Stimulated activated CD4-positive, alpha-beta T cell treated with anti-CD3 and anti-CD28 coated beads, Interleukin-12 subunit alpha, Interleukin-12 subunit beta, amount 100 ng/mL, for 48 hours (primary cell): Measurements from ENCODE around the gene ARL15.

Source experiments
- DNase-seq, 3 donors: peaks; one replicate each; pipeline ENCODE4 v3.0.0-alpha.2; 2020; ENCODE audit warnings: low read depth in 2 of 3, low spot score in 1 of 3

The ARL15 gene

DNA sequence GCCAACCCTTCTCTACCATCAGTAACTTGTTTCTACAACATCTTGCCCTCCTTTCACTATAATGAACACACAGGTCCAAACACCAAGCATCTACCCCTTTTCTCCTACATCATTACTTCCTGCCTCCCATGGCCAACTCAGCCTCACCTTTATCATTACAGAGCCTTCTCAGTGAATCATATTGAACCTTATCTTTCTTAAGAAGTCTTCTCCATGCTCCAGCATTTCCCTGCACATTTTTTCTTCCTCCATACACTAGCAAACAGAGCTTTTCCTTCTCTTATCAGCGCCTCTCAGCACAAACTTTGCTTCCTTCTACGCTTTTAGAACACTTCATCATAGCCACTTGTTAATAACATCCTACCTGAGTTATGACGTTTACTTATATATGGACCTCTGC, 148.2 kb downstream of the ARL15 start:
- DNase-seq: no peak

- no peak for DNase-seq
These were observed 150.0 kb downstream of the ARL15 start for GRCh38 chr5:54160329-54160728.

GRCh38 chr5:54159893-54160195, 150.5 kb downstream of the ARL15 start:
- DNase-seq: no peak

GRCh38 chr5:54159153-54159892, 151.1 kb downstream of the ARL15 start:
- no peak for DNase-seq

DNA sequence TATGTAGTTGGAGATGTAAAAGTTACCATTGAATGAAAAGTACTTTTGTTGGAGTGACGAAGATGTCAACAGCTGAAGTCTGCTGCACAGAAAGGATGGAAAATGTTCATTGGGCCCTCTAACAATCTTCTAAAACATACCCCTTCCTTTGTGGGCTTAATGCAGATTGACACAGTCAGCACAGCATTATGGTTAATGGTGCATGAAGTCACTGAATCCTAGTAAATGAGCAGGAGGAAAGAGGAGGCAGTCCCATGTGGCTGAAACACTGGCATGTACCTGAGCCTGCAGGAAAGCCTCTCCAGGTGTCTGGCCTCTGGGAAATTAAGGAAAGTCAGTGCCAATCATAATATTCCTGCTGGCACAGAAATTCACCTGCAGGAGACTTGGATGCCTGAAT, 153.8 kb downstream of the ARL15 start:
- no peak for DNase-seq

DNA sequence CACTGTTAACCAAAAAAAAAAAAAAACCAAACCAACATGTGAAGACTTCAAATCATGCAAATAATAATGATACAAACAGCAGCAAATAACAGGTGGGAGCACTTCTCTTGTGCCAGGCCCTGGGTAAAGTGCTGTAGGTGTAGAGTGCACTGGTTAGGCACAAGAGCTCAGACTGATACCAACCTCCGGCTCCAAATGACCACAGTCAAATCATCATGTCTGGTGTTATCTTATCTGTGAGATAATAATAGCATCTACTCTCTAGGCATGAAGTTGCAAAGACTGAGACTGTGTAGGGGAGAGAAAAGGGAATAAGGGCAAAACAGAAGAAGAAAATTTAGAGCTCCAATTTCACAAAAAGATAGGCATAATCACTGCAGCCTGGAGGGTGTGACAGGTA, 159.5 kb downstream of the ARL15 start:
- DNase-seq: no peak

DNA sequence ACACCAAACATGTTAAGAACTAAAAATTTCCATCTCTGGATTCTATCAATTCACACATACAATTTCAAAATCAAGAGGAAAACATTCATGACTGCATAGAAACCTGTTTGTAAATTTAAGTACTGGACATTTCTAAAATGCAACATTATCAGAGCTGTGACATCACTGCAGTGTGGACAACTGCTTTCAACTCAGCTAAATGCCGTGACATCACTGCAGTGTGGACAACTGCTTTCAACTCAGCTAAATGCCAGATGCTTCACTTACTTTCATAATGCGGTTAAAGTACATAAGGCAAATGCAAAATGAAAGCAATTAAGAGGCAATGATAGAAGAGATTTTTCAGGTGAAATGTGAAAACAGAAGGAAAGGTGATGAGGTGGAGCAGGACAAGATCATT, 161.5 kb downstream of the ARL15 start:
- no peak for DNase-seq

GRCh38 chr5:54148067-54148845, 162.1 kb downstream of the ARL15 start:
- no peak for DNase-seq

- no peak for DNase-seq
These were observed 163.5 kb downstream of the ARL15 start for GRCh38 chr5:54146916-54147315.

GRCh38 chr5:54146390-54146789, 164.0 kb downstream of the ARL15 start:
- no peak for DNase-seq

DNA sequence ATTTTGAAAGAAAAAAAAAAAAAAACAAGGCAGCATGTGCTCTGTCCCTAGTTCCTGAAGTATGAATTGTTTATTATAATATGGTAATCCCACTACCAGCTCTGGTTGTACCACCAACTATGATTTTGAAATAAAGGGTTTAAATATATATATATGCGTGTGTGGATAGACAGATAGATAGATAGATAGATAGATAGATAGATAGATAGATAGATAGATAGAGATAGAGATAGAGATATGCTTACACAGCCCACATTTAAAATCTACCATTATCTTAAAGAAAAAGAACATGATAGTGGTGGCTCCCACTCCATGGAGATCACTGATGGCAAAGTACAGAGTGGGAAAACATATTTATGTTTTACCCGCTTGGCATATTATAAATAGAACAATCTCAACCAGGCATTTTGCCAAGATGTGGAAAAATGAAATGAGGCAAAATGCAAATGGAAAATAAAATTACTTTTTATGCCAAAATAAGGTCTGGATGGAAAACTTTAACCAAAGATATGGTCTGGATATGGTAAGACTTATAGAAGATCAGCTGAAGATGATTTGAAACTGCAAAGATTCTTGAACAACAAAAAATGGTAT, 170.0 kb downstream of the ARL15 start:
- DNase-seq: no peak

- no peak for DNase-seq
These were observed 173.6 kb downstream of the ARL15 start for GRCh38 chr5:54136516-54137440.

GRCh38 chr5:54135042-54135441, 175.3 kb downstream of the ARL15 start:
- no peak for DNase-seq

DNA sequence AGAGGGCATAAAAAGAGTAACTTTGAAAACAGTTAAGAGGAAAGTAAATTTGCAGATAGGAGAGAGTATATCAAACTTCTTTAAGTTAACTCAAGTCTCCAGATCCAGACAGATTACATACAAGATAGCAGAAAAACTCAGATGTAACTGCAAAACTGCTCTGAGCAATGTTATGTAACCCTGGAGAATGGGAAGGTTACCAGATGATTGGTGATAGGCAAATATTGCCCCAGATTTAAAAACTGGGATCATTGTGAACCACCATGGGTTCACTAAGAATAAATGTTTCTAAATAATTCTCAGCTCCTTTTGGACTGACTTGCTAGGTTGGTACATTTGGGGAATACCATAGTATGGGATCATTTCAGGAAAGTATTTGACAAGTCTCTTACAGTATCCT, 176.5 kb downstream of the ARL15 start:
- no peak for DNase-seq

GRCh38 chr5:54120473-54120872, 189.9 kb downstream of the ARL15 start:
- DNase-seq: no peak

DNA sequence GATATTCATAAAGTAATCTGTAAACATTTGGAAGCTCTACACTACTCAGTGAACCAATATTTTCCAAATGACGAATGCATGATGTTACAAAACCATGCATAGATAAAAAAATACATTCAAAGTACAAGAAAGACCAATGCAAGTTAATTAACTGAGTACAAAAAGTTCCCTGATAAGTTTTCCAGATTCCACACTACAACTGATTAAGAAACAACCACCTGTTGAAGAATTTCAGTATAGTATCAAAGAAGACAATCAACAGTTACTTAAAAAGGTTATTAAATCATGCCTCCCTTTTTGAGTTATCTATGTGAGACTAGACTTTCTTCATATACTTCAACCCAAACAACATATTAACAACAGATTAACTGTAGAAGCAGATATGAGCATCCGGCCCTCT, 192.4 kb downstream of the ARL15 start:
- DNase-seq: no peak

DNA sequence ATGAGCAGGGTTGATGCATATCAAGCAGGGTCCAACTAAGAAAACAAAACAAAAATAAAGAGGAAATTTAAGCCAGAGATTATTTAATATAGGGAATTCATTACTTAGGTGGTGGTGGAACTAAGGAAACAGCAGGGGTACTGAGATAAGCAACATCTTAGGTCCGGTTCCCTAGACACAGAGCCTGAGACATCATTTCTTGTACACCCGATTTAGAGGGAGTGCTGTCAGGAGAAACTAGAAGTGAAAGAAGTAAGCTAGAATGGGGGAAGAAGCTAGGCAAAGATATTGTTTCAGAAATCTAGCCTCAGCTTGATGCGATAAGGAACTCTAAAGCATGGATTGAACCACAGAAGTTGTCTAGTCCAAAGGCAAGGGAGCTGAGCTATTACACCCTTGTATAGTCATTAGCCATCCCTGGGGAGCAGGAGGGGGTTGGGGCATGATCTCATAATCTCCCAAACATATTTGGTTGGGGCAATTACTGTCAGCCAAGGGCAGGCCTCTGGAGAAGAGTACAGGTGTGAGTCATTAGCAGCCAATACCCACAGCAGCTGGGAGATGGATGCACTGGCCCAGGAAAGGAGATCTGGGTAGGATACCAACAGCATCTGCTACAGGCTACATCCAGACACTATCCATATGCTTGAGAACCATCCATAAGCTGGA, 194.5 kb downstream of the ARL15 start:
- DNase-seq: no peak

DNA sequence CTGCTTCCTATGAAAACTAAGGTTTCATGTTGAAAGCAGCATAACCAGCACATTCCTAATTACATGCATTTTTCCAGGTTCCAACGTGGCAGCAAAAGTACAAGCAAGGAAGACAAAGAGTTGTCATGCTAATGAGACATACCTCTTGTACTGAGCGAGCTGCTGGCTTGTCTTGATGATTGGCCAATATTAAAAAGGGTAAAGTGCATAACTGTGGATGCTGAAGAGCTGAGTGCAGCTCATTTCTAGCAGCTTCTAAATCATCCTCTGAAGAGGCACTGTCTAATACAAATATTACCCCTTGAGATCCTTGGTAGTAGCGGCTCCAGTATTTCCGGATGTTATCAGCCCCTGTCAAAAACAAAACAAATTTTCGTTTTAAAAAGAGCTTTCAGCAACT, 197.3 kb downstream of the ARL15 start:
- DNase-seq: no peak

DNA sequence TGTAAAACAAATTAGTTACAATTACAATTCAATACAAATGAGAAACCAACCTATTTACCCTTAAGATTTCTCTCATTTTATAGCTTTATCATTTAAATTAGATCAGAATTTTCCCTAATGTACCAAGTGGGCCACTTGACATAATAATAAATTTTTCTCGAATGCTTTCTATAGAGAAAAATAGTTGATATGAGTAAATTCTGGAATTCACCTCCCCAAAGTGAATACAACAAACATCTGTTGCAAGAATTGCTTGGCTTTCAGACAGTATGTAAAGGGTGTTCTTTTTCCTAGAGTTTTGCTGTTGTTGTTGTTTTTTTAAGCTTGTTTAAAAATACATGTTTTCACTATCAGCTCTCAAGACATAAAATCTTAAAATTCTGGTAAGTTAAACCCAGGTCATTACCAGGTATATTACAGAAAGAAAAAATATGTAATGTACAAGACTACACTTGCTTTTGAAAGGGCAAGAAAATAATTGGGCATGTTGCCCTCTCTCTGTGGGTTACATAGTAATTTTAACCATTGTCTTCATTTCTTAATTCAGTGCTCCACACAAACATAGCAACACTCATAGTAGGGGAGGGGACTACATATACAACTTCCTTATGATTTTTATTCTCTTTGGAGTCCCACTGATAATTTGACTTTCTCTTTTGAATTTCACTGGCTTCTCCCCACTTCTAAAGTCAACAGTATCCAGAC, 200.6 kb downstream of the ARL15 start:
- DNase-seq: no peak

DNA sequence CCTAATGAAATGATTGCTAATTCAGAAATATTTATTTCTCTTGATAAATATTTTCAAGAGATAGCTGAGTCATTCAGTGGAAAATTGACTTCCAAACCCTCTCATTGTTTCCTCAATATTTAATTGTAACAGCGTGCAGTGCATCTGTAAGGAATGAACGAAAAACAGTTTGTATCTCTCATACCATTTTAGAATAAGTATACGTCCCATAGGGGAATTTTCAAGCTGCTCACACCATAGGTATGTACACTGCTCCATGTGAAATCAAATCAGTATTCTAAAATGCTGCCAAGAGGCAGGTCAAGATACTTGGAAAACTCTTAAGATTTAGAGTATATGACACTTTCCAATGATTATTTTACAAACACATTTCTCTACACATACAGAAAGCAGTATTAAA, 202.2 kb downstream of the ARL15 start:
- DNase-seq: no peak
